ENCODE results near the gene PPP2R2C.

GRCh38 chr4:6280365-6280996 lies 191.9 kb downstream of the PPP2R2C start:
- no peak for TF ChIP-seq CTCF (IDR thresholded peaks at IDR 0.05)
- TF ChIP-seq POLR2AphosphoS5 (IDR thresholded peaks at IDR 0.05), result no peak
